ENCODE results near the gene NR3C2.

DNA sequence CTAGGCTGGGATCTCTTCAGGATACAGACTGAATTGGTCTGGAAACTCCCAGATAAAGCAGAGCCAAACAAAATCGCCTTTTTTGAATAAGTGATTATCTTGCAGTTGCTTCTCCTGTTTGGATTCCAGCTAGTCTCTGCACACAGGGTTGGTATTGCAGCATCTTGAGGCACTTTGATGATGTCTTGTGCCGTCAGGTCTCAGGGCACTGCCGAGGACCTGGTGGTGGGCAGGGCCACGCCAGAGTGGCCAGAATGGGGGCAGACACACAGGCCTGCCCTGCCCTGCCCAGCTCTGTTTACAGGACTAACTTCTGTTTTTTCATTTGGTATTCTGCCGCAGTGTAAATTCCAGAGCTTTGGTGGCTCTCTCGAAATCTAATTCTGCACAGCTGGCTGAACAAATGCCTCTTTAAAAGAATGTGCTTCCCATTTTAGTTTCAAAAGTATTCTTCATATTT is 276.1 kb downstream of the NR3C2 start:
- TF ChIP-seq, protein P1, sequence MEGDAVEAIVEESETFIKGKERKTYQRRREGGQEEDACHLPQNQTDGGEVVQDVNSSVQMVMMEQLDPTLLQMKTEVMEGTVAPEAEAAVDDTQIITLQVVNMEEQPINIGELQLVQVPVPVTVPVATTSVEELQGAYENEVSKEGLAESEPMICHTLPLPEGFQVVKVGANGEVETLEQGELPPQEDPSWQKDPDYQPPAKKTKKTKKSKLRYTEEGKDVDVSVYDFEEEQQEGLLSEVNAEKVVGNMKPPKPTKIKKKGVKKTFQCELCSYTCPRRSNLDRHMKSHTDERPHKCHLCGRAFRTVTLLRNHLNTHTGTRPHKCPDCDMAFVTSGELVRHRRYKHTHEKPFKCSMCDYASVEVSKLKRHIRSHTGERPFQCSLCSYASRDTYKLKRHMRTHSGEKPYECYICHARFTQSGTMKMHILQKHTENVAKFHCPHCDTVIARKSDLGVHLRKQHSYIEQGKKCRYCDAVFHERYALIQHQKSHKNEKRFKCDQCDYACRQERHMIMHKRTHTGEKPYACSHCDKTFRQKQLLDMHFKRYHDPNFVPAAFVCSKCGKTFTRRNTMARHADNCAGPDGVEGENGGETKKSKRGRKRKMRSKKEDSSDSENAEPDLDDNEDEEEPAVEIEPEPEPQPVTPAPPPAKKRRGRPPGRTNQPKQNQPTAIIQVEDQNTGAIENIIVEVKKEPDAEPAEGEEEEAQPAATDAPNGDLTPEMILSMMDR (IDR thresholded peaks at IDR 0.05; ENCODE audit: insufficient read depth, low read length, poor library complexity, severe bottlenecking), result no peak
- TF ChIP-seq EZH2phosphoT487 (conservative IDR thresholded peaks at IDR 0.05; ENCODE audit: low read length), result no peak
